ENCODE measurements around the gene LPP. TPM values are rescaled to one million over a fixed set of nuclear protein-coding genes. Genes with fewer than 3 reads are reported as not detected.

Gene LPP
- total RNA-seq, 6 experiments from 2014 or later = 84.1 to 121 (median 102) TPM

DNA sequence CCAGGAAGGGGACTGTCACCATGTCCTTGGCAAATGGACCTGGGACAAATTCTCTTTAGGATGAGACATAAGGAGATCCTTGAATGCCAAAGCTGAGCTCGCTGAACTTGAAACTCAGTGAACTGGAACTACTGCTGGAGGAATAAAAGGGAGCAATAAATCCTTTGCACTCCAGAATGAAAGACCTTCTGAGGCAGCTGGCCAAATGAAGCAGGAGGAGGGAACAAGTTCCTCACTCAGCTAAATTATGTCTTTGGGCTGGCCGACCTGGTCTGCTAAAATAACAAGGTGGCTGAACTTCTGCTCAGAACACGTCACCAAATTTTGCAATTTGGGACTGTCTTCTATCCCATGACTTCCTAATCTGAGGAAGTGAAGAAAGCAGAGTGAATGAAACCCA, 314.7 kb downstream of the LPP start:
- Mint-ChIP-seq H3K9me3 (no peaks in the 10 kb centered on the region; the same call in 1 of the 2 replicates), H3K4me3 (no peak overlapping the region), H3K27ac (no peak overlapping the region), H3K36me3 (ENCODE audit: low read depth) (peaks cover 19% of the 10 kb centered on the region), H3K4me1 (ENCODE audit: low read depth) (peaks cover 77% of the 10 kb centered on the region), H3K27me3 (ENCODE audit: insufficient read depth) (no peaks in the 10 kb centered on the region)
- TF ChIP-seq, protein P1, sequence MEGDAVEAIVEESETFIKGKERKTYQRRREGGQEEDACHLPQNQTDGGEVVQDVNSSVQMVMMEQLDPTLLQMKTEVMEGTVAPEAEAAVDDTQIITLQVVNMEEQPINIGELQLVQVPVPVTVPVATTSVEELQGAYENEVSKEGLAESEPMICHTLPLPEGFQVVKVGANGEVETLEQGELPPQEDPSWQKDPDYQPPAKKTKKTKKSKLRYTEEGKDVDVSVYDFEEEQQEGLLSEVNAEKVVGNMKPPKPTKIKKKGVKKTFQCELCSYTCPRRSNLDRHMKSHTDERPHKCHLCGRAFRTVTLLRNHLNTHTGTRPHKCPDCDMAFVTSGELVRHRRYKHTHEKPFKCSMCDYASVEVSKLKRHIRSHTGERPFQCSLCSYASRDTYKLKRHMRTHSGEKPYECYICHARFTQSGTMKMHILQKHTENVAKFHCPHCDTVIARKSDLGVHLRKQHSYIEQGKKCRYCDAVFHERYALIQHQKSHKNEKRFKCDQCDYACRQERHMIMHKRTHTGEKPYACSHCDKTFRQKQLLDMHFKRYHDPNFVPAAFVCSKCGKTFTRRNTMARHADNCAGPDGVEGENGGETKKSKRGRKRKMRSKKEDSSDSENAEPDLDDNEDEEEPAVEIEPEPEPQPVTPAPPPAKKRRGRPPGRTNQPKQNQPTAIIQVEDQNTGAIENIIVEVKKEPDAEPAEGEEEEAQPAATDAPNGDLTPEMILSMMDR (IDR thresholded peaks at IDR 0.05) = no peak
- DNase-seq = no peak

DNA sequence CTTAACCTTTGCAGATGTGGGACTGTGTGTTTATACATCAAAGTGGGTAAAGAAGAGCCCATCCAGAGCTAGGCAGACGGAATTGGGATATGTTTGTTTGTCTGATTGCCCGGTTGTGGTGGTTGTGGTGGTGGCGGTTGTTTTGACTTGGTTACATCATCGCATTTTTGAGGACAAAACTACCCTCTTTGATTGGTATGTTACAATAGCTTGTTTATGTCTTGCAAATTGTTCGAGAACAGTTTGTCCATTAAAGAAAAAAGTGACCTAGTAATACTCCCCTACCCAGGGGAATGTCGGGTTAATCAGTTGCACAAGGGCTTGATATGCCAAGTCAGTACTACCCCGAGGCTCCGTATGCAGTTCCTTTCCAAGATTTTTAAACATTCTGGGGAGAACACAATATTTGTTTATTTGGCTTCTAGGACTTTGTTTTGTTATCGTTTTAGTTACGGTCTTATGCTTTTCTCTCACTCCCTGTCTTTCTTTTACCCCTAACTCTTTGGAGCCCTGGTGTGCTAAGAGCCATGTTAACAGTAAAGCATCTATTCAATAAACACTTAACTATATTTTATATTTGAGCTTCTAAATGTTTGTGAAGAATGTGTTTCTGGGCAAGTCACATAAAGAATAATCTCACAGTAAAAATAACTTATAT, 315.4 kb downstream of the LPP start:
- no peaks in the 10 kb centered on the region; the same call in 1 of the 2 replicates for H3K9me3 Mint-ChIP-seq
- peaks cover 19% of the 10 kb centered on the region for H3K36me3 Mint-ChIP-seq (ENCODE audit: low read depth)
- no peak overlapping the region for H3K27ac Mint-ChIP-seq
- TF ChIP-seq, protein P1 (IDR thresholded peaks at IDR 0.05) = no peak
- no peak overlapping the region for H3K4me3 Mint-ChIP-seq
- DNase-seq = no peak
- H3K27me3 Mint-ChIP-seq (ENCODE audit: insufficient read depth) = no peaks in the 10 kb centered on the region
- H3K4me1 Mint-ChIP-seq (ENCODE audit: low read depth) = peaks cover 77% of the 10 kb centered on the region

DNA sequence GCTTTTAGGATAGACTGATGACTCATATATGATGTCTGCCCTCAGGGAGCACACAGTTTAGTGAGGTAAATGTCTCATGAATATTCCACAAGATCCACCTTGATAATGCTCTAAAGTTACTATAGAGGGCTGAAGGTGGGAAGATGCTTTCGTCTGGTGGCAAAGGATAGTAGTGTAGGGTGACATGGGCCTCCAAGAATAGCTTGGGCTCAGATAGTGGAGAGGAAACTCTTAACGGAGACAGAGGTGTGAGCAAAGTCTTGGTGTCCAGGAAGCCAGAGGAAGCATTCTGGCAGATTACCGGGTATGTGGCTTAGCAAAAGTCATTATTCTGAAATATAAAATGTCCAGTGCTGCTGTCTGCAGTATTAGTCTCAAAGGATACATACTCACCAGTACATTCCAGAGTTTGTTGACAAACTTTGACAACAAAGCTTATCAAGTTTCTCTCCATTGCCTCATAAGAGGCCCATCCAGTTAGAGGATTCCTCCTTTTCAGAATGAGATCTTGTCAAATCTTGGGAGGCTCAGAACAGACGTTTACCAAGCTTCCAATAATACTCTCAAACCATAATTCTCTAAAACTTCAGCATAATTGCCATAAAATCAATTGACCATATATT, 316.7 kb downstream of the LPP start:
- H3K4me3 Mint-ChIP-seq = no peak overlapping the region
- TF ChIP-seq, protein P1 (IDR thresholded peaks at IDR 0.05) = no peak
- peaks cover 19% of the 10 kb centered on the region for H3K36me3 Mint-ChIP-seq (ENCODE audit: low read depth)
- no peak for DNase-seq
- no peak overlapping the region for H3K27ac Mint-ChIP-seq
- peaks cover 71% of the 10 kb centered on the region for H3K4me1 Mint-ChIP-seq (ENCODE audit: low read depth)
- no peaks in the 10 kb centered on the region for H3K27me3 Mint-ChIP-seq (ENCODE audit: insufficient read depth)
- H3K9me3 Mint-ChIP-seq = no peaks in the 10 kb centered on the region; the same call in 1 of the 2 replicates

DNA sequence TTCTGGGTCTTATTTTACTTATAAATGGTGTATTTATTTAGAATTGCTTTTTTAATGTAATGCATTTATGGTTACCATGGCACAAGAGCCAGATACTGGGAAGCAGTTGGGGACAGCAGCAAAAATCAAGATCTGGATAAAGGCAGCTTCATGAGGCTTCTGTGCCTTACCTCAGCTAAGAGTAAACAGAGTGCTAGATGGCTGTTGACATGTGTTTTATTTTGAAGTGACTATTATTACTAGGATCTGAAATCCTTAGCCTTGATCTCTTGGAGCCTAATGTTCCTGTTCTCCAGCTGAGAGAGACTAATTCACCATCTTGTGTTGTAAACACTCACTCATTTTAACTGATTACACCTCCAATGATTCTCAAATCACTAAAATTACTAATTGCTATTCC, 317.8 kb downstream of the LPP start:
- H3K27me3 Mint-ChIP-seq (ENCODE audit: insufficient read depth) = no peaks in the 10 kb centered on the region
- DNase-seq = no peak
- no peak overlapping the region for H3K4me3 Mint-ChIP-seq
- TF ChIP-seq, protein P1 (IDR thresholded peaks at IDR 0.05) = no peak
- peaks cover 19% of the 10 kb centered on the region for H3K36me3 Mint-ChIP-seq (ENCODE audit: low read depth)
- H3K27ac Mint-ChIP-seq = no peak overlapping the region
- peaks cover 61% of the 10 kb centered on the region for H3K4me1 Mint-ChIP-seq (ENCODE audit: low read depth)
- H3K9me3 Mint-ChIP-seq = no peaks in the 10 kb centered on the region; the same call in 1 of the 2 replicates

DNA sequence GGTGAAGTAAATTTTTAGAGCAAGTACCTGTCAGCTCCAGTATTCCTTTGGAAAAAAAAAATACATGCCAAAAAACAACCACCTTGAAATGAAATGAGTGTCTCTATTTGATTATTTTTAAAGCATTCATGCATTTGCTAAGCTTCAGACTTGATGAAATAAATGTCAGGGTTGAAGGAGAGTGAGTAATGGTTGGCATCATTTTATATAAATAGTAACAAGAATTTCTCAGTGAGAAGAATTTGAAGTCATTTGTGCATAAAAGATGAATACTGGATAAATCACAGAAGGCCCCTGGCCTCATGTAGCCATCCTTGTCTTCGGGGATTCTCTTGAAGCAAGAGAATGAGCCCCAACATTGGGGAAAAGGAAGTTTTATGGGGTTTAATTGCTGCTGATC, 318.4 kb downstream of the LPP start:
- Mint-ChIP-seq H3K9me3 (no peaks in the 10 kb centered on the region; the same call in 1 of the 2 replicates), H3K27me3 (ENCODE audit: insufficient read depth) (no peaks in the 10 kb centered on the region), H3K27ac (peak overlapping the region; percentile 9; the same call in 1 of the 2 replicates), H3K36me3 (ENCODE audit: low read depth) (peaks cover 19% of the 10 kb centered on the region), H3K4me1 (ENCODE audit: low read depth) (peaks cover 59% of the 10 kb centered on the region), H3K4me3 (no peak overlapping the region)
- DNase-seq = no peak
- TF ChIP-seq, protein P1 (IDR thresholded peaks at IDR 0.05) = no peak

Measured in HFFc6 (cell line).